AG08396 (cell line): ENCODE data around the gene PER2.

ENCODE experiments used
- DNase-seq: peaks from one replicate; pipeline ENCODE4 v3.0.0; 2012; ENCODE audit warnings: low spot score, mixed read lengths

PER2 gene

DNA sequence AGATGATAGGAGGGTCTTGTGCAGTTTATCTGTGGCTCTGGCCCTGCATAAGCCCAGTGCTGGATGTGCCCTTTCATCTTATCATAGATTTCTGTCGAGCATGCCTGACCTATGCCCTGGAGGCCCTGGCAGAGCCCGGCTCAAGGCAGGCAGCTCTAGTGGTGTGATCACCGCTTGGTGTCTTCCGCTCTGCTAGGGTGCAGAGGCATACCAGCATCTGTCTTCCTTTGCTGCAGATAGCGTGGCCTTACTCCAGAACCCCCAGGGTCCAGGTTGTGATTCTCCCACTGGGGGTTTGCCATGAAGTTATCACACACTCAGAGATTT is 18.2 kb upstream of the PER2 start:
- no peak for DNase-seq

DNA sequence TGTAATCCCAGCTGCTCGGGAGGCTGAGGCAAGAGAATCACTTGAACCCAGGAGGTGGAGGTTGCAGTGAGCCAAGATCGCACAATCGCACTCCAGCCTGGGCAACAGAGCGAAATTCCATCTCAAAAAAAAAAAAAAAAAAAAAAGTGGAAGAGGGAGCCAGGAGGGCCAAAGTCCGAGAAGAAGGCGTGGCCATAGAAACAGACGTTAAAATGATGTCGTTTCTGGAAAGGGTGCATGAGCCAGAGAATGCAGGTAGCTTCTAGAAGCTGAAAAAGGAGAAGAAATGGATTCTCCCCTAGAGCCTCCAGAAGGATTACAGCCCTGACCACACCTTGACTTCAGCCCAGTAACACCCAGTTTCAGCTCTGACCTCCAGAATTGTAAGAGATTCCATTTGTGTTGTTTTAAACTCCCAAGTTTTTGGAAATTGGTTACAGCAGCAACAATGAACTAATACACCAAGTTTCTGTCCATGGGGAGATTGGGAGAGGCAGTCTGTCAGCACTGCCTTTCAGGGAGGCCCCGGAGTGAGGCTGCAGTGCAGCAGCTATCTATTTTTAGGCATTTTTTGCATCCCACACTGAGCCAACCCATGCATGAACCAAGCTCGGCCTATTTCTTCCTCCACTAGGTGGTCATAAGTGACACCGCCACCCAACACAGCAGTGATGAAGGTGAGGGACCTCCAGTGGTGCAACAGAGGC is 17.7 kb upstream of the PER2 start:
- no peak for DNase-seq

DNA sequence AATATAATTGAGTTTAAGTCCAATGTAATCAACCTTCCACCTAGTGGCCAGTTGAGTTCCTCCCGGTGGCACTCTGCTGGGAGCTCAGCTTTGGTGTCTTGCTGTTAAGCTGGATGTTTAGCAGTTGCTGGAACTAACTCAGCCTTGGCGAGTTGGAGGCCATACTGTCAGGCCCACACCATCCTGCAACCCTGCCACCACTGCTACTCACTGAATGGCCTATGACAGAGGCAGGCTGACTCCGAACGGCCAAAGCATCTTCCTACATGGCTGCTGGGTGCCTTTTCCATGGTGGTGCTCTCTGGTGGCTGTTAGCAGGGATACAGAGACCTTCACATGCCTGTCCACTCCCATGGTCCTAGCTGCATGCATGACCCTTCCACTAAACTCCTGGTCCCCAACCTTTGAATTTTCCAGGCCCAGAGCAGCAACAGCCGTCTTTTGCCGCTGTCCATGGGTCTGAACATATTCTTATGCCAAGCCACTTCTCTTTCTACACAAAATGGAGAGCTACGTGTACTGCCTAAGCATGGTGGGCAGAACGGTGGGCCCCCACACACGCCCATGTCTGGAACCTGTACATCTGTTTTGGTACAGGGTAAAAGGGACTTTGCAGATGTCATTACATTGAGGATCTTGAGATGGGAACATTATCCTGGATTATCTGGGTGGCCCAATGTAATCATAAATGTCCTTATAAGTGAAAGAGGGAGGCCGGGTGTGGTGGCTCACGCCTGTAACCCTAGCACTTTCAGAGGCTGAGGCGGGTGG is 16.9 kb upstream of the PER2 start:
- no peak for DNase-seq

DNA sequence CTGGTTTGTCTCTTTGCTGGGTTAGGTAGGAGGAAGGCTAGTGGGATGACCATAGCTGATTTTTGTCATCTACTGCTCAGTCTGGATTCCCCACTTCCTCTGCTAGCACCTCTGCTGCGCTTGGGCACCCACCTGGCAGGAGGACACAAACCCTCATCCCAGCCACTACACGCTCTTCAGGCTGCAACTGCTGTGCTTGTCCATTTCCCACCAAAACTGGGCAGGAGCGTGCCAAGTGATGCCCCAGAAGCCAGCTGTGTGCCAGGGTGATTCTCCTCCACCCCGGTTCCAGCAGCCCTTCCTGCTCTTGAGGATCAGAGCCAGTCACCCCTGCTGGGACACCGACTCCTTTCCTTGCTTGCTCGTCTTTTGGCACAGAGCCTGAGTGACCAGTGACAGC is 15.7 kb upstream of the PER2 start:
- DNase-seq: no peak

DNA sequence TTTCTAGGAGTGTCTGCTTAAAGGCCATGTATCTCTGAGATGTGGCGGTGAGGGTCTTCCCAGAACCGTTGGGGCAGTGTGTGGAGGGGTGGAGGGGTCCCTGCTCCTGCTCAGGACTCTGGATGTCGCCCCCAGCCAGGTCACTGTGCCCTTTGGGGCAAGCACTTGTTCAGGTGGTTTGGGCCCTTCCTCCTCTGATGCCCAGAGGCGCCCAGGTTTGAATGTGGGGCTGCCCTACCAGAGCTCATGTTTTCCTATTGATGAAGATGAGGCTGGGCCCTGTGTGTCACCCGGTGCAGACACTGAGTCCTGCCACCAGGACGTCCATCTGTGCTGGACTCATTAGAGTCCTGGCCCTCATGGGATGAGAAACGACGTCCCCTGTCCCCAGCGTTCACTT is 14.3 kb upstream of the PER2 start:
- DNase-seq: no peak

DNA sequence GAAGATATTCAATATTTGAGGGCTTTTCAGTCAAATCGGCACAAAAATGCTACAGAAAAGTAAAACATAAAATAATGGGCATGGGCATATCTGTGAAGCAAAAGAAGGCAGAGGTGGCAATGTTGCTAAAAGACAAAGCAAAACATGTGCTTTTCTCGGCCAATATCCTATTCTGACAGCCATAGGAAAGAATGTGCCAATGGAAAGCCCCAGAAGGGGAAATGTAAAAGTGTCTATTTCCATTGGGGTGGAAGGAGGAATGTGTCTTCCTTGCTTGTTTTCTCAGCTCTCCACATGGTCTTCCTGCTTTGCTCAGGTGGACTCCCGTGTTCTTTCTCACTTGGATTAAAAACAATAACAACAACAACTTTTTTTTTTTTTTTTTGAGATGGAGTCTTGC is 13.7 kb upstream of the PER2 start:
- DNase-seq: no peak

DNA sequence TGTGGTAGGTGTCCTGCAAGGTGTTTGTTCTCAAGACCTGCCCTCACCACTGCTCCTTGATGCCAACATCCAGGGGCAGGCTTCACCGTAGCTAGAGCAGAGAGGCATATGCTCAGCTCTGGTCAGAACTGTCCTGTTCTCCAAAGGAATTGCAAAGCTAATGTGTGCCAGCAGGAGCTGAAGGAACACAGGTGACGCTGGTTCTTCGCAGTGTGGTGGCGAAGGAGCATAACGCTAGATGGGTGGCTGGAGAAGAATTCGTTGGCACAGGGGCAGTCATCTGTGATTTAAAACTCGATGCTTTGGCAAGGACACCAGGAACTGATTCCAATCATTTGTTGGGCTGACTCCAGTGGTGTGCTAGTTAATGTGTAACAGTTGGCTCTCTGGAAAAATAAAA is 11.4 kb upstream of the PER2 start:
- DNase-seq: no peak

DNA sequence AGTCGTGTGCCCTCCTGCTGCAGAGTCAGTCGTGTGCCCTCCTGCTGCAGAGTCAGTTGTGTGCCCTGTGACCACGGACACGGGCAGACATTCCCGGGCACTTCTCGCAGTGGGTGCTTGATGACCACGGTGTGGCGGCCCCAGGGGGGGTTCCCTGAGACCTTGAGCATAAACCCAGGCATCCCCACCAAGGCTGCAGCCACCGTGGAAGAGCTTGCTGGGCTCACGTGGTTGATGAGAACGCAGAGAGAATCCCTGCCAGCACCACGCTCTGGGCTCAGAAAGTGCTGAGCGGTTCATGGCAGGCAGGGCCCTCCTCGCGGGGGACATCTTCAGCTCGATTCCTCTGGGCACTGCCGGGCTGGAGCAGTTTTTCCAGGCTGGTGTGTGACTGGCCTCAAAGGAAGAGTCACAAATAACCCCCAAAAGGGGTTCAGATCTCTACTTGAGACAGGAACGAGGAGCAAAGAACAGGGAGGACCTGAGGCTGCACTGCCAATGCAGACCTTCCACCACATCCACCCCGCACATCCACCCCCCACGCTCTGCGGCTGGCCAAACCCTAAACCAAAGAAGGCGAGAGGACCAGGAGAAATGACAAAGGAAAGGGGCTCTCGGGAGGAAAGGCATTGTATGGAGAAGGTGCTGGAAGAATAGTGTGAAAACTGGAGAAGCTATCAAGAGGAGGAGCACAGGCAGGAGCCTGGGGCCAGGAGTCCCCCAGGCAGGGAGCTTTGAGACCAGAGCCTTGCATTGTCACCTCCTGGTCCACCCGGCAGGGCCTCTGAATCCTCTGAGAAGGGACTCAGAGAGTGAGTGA is 8.4 kb upstream of the PER2 start:
- no peak for DNase-seq

DNA sequence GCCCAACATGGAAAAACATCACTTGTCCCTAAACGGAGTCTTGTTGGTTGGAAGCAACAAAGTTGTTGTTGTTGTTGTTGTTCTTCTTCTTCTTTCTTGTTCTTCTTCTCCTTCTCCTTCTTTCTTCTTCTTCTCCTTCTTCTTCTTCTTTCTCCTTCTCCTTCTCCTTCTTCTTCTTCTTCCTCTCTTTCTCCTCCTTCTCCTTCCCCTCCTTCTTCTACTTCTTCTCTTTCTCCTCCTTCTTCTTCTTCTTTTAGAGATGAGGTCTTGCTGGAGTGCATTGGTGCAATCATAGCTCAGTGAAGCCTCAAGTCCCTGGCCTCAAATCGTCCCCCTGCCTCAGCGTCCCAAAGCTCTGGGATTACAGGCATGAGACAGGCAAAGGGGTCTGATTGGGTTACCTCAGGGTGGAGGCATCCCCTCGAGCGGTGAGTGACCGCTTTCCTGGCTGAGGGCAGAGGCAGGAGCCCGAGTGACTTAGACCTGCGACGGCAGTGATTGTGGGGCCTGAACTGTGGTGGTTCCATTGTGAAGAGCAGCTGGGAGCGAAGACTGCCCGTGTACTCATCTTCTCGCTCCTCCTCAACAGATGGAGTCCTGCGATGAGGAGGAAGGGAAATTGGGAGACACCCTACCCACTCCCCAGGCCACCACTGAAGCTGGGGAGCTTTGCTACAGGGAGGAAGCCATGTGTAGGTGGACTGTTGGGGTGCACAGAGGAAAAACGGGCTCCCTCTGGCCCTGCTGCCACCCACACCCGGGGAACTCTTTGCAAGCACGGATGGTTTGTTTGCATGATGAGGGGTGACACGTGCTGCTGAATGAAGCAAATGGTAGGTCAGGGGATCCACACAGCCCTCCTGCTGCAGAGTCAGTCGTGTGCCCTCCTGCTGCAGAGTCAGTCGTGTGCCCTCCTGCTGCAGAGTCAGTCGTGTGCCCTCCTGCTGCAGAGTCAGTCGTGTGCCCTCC is 7.0 kb upstream of the PER2 start:
- no peak for DNase-seq

DNA sequence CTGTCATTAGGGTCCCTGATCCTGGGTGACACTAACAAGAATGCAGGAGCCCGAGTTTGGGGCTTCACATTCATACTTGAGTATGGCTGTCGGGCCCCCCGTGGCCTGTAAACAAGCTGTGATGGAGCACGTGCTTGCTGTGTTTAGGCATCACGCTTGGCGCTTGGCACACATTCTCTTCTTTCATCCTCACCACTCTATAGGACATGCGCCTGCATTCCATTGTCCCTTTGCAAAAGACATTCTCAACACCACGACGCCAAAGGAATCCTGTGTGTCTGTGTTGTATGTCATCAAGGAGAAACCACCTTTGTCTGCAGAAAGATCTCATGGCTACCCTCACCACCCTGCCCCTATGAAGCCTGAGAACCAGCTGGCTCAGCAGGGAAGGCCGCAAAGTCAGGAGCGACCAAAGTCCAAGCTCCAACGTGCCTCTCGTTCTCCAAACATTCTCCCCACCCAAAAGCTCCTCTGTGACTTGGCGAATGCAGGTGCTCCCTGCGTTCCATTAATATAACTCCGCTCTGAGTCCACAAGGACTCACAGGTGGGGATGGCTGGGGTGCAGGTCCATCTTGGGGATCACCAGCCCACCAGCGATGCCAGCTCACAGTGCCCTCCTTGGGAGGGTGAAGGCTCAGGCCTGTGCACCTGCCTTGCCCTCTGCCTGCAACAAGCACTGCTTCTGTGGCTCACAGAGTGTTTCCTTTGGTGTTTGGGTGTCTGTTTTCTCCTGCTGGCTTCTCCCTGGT is 6.2 kb upstream of the PER2 start:
- DNase-seq: no peak

DNA sequence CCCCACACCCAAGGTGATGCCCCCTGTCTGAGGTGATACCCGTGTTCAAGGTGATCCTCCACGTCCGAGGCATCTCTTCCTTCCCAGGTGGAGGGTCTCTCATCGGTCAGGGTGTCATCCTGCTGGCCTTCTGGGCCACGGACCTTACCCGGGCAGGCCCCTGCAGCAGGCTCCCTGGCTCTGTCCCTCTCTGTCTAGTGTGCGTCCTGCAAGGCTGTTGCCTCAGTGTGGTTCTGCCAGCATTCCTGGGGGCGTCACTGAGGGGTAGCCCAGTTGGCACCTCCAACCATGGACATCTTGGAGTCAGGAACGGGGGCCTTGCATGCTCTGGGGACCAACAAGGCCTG is 5.6 kb upstream of the PER2 start:
- DNase-seq: no peak

DNA sequence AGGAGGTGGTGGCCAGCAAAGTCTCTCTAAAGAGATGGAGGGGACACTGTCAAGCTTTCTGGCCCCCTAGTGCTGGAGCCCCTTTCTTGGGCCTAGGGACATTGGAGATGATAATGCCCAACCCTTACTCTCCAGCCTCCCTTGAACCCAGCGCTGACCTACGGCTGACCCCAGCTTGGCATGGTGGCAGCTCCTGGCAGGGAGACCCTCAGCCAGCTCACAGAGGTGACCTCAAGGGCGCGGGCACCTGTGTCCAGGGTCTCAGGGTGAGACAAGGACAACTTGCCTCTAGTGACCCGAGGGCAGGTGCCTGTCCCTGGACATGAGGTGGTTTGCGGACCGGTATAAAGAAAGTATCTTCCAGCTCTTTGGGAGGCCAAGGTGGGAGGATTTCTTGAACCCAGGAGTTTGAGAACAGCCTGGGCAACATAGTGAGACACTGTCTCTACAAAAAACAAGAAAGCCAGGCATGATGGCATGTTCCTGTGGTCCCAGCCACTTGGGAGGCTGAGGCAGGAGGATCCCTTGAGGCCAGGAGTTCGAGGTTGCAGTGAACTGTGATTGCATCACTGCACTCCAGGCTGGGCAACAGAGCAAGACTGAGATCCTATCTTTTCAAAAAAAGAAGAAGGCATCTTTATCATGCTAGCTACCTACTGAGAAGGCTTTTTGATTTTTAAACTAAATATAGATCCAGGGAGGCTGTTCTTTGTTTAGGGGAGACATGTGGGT is 3.3 kb upstream of the PER2 start:
- no peak for DNase-seq

DNA sequence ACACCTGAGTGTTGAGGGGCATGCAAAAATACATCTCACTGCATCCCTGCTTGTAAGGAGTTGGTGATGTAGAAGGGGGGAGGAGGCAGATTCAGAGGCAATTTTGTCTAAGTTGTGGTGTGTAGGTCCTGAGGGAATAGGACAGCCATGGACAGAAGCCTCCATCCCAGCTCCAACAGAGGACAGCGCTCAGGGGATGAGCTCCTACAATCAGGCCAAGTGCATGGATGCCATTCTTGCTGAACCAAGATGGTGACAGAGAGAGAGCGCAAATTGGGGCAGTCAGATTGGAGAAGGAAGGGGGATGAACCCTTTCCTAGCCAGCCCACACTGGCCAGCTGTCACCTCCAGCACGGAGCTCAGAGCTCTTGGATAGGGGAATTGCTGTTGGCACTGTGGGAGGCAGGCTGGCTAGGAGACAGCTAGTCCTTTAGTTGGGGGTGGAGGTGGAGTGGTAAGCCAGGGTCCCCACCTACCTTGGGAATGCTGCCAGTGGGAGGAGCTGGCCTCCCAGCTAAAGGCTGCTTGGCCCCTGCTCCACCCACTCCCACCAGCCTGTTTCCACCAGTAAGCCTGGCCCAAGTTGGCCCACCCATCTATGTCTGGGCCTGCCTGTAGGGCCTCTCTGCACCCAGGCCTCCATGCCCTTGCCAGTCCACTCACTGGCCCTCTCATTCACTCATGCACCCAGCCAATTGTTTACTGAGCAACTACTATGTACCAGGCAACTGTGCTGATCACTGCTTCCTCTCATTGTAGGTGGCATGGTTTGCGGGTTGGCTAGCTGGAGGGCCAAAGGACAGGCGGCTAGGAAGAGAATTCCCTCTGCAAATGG is 2.5 kb upstream of the PER2 start:
- no peak for DNase-seq

DNA sequence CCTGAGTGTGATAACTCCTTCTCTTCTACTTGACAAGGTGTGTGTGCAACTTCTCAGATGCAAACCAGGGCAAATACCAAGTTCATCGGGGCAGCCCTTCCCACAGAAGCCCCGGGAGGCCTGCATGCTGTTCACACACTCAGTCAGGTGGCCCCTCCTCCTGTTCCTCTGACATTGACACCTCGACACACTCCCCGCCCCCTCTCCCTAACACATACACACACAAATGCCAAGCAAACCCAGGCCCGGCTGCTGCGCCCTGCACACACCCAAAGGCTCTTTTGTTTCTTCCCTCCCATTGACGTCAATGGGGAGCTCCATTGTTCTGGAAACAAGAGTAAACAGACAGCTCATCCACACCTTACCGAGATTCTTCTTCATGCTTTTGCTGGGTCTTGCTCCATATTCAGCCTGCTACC is 1.7 kb upstream of the PER2 start:
- DNase-seq: no peak

DNA sequence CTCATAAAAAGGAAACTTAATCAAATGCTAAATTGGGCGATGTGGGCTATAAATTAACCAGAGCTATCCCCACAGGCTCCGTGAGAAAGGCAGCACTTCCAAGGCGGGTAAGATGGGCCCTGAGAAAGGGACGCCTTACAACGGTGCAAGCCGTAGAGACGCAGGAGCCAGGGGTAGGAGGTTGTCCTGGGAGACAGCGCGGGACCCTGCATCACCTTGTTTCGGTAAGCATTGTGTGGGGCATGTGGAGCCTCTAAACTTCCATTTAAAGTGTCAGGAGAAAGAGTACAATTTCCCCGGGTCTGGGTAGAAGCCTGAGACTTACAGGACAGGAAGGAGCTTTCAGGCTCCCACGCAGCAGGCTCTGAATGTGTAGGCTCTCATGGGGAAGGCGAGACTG is 1.2 kb upstream of the PER2 start:
- no peak for DNase-seq

DNA sequence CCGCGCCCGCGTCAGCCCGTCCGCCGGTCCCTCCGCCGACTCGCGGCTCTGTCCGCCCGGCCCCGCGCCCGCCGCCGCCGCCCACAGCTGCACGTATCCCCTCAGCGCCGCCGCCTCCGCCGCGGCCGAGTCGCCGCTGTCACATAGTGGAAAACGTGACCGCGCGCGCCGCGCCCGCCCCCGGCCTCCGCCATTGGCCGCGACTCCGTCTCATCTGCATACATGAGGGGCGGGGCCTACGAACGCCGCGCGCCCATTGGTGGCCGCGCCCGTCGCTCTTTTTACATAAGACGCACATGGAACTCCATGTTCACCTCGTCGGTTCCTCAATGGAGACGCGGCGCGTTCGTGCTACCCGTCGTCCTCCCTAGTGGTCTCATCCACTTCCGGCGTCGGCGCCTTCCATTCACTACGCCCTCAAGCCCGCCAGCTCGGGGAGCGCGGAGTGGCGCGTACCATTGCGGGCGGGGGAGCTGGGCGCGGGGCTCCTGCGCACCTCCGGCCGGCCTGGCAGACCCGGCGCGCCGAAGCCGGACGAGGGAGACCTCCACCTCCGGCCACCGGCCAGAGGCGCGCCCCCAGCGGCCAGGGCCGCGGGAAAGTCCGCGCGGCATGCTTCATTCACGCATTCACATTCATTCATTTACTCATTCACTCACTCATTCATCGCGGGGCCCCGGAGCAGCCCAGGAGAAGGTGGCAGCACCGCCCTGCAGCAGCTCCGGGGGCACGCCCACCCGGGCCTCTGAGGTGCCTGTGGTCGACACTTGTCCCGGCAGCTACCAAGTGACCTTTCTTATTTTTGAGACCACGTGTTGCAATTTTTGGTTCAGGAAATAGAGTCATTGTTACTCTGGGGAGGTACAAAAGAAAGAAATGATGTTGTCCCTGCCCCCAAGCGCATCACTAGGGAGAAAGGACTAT is 502 bp upstream of the PER2 start:
- DNase-seq: peak; percentile 97

DNA sequence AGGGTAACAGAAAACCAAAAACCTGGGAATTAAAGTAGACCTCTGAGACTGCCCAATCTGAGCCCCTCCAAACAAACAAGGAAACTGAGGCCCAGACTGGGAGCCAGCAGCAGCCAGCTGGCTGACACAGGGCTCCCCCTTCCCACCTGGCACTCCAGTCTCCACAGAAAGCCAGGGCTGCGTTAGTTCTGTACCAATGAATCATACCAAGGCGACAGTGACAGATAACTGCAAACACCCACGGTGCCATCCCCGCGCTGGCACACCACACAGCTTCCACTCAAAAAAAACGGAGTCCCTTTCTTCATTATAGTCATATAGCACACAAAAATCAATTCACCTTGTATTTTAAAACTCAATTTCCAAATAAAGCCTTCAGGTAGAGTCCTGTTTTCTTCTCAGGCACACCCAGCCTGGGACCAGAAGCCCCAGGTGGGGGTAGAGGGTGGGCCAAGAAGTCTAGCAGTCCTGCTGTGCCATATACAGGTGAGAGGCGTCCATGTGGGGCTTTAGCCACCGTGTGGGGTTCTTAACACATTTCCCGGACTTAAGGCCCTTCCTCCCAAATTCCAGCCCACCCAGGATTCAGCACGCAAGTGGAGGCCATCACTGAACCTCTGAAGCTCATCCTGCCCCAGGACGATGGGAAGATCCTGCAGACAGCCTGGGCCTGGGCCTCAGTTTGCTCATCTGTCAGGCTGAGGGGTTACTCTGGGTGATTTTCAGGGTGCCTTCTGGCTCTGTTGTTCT is 1.2 kb downstream of the PER2 start:
- no peak for DNase-seq

DNA sequence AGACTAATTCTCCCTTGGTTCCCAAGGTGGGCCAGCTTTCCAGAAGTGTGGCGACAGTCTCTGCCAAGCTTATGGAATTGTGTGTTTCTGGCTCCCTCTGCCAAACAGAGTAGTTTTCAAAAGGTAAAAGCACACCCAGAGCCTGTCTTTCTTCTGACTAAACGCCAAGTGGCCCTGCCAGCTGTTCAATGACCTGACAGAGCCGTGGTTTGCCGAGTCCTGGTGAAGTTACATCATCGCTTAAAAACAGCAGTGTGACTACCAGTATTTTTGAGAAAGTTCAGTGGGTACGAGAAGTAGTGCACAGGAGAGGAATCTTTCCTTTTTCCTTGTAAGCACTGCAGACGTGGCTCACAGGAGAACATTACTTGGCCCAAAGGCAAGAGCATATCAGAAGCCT is 1.9 kb downstream of the PER2 start:
- peak; percentile 63 for DNase-seq
